DMS 273 (cell line): Measurements from ENCODE around the gene C1QL1.

Source experiments
- DNase-seq: peaks from one replicate; lab custom pipeline; 2025; ENCODE audit not compliant: unreplicated experiment; lab: John Stamatoyannopoulos, UW

The C1QL1 gene

DNA sequence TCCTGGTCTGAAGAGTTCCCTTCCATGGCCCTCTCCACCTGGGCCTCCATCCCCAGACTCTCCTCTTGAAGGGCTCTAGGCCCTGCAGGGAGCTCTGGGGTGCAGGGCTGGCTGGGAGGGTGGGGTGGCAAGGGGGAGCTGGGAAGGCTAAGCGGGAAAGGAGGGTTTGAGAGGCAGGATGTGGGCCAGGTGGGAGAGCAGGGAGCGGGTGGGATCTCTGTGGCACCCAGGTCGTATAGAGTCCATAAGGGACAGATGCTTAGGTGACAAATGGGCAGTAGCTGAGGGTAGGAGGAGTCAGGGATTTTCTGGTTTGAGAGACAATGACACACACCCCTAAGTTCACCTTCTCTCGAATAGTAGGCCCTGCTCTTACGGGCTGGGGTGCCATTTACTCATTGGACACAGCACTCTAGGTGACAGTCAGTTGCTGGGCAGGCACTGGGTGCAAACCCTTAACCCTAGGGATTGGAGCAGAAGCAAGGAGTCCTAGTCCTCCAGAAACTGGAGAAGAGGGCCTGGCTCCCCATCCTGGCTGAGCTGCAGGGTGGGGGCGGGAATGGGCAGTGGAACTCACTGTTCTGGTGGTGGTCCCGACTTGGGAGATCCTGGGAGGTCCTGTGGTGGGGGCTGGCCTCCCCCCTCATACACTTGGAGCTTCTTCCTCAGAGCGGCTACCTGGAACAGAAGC, 35.9 kb downstream of the C1QL1 start:
- DNase-seq: no peak

- DNase-seq: no peak
Measured at GRCh38 chr17:44931376-44931775, 36.7 kb downstream of the C1QL1 start.

GRCh38 chr17:44930667-44931066, 37.4 kb downstream of the C1QL1 start:
- DNase-seq: no peak

DNA sequence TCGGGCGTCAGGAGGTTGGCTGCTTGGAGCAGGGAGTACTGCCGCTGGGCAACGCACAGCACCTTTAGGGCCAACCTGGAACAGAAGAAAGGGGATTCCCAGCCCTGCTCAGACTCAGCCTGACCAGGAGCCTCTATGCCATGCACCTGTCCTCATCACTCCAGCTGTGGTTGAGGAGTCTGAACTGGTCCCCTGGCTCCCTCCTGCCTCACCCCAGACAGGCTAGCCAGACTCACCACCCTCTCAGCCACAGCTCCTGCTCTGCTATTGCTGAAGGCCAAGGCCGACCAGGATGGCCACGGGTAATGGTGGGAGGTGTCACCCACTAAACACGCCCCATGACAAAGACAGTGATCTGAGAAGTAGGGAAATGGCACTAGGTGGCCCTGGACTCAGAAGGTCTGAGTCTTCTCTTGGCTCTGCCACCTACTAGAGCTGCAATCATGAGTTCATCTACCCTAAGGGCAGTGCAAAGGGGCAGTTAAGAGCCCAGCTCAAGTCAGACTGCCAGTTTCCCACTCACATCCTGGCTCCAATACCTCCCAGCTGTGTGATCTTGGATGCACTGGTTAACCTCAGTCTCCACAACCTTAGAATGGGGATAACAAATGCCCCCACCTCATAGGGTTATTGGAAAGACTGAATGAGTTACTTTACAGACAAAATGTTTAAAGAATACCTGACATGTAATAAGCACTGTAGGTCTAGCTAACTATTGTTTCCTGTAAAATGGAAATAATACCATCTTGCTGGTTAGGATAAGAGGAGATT, 39.0 kb downstream of the C1QL1 start:
- no peak for DNase-seq

DNA sequence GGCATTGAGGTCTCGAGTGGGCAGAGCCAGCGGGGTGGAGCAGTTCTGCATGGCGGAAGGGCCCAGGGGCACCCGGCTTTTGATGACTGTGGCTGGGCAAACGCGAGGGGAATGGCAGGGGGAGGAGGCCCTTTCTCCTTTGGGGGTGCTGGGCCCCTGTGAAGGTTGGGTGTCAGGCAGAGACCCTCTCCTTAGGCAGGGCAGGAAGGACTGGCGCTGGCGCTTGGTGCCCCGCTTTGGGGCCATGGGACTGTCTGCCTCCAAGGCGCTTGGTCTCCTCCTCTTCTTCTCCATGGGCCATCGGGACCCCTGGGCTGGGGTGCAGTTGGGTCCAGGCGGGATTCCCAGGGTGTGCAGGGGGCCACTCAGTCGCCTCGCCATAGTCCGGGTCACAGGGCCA, 40.0 kb downstream of the C1QL1 start:
- DNase-seq: no peak

DNA sequence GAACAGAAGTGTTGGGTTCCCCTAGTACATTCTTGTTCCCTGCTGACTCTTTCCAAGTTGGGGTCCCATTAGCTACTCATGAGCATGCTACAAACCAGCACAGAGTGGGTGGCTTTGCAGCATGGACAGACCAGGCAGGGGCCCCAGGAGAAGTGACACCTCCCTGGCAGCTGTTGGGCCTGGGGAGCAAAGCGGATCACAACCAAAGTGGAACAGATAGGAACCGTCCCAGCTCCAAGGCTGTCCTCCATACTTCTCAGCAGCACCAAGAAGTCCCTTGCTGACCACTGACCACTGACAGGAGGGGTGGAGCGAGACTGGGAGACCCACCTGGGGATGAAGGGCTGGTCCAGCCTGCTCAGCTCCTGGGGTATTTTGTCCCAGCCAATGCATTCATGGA, 40.4 kb downstream of the C1QL1 start:
- no peak for DNase-seq

DNA sequence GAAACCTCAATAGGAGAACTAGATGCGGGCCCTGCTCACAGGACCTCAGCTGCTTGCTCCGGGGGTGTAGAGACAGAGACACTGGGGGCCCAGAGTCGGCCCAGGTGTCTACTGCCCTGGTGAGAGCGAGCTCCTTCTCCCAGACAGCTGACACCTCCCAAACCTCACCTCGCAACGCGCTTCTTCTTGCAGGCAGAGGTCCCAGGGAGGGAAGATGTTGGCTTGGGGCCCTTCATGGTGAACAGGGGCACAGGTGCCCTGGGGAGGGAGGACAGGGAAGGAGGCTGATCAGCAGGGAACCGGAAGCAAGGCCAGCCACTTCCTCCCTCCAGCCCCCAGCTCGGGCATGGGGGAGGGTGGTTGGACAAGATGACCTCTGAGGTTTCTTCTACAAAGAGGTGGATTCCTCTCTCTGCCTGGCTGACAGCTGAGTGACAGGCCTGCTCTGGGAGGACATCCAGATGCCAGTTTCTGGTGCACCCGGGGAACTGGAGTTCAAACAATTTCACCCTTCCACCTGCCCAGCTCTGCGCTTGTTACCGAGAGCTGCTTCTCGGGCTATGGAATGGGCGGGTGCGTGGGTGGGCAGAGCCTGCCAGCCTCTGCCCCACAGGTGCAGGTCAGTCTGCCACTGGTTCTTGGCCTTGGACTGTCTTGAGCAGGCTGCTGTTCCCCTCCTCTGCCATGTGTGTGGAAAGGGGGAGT, 41.1 kb downstream of the C1QL1 start:
- DNase-seq: no peak

GRCh38 chr17:44925731-44926697, 42.1 kb downstream of the C1QL1 start:
- DNase-seq: no peak

- DNase-seq: no peak
Measured at GRCh38 chr17:44924107-44924544, 44.0 kb downstream of the C1QL1 start.

DNA sequence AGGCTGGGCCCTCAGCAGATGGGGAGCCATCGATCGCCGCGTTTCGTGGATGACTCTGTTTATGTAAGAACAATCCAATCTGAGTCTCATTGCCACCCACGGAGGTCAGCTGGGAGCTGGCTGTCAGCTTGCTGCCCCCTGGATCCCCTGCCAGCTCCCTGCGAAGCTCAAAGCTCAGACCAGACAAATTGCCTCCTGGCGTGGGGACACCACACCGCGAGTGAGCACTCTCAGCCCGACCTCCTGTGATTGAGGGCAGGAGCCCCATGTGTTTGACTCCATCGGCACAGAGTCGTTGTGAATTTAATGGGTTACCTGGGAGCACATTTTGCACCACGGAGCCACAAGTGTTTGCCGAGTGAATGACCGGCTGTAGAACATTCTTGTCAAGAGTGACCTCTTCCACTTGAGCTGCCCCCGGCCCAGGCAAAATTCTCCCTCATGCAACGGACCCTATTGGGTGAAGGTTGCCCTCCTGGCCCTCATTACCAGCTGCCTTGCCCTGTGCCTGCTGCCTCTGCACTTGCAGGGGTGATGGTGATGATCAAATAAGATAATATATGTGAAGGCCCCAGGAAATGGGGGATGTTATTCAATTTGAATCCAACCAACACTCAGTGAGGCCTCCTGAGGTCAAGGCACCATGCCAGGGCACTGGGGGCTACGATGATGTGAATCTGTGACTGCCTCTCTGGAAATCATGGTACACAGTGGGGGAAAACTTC, 45.2 kb downstream of the C1QL1 start:
- peak; percentile 57 for DNase-seq

GRCh38 chr17:44922136-44922535, 46.0 kb downstream of the C1QL1 start:
- DNase-seq: no peak

GRCh38 chr17:44921122-44921882, 46.8 kb downstream of the C1QL1 start:
- peak; percentile 82 for DNase-seq

- no peak for DNase-seq
Measured at GRCh38 chr17:44920565-44920940, 47.5 kb downstream of the C1QL1 start.

- DNase-seq: peak; percentile 89
Measured at GRCh38 chr17:44919885-44920564, 48.1 kb downstream of the C1QL1 start.

DNA sequence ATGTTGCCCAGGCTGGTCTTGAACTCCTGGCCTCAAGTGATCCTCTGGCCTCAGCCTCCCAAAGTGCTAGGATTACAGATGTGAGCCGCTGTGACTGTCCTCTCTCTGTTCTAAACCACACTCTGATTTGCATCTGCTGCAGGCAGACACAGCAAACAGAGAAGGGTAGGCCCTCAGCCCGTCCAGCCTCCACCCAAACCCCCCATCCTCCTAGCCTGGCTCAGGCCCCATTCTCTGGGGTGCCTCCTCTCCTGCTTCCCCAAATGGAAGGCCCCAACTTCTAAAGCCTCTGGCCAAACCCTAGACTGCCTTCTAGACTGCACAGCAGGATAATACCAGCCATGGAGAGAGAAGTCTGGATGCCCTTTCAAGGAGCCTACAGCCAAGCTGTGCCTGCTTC, 48.7 kb downstream of the C1QL1 start:
- no peak for DNase-seq

DNA sequence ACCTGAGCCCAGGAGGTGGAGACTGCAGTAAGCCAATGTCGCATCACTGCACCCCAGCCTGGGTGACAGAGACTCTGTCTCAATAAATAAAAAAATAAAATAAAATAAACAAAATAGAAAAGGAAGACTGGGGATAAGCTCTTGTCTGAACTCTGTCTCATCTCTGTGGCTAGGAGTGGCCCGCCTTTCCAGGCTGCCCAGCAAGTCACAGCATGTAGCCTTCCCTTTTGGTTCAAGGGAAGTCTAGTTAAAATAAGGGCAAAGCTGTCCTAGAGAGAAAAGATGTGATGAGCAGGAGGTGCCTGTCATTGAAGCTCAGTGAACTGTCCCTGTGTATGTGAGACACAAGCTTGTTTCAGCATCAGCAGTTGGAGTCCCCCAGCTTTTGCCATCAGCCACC, 50.1 kb downstream of the C1QL1 start:
- no peak for DNase-seq

GRCh38 chr17:44917456-44917855, 50.6 kb downstream of the C1QL1 start:
- no peak for DNase-seq

GRCh38 chr17:44916781-44917241, 51.3 kb downstream of the C1QL1 start:
- peak; percentile 71 for DNase-seq
